Gastrocnemius medialis (tissue), 4 donors: Measurements from ENCODE around the gene USP20.

Experiments
- CTCF ChIP-seq, 5 experiments: fragments of 450-650 bp in 3 of 5; fragments of 200-600 bp in 2 of 5; sonication (generic) in 2 of 5; IDR thresholded peaks in 4 of 5; conservative IDR thresholded peaks in 1 of 5; 1 replicate in 4 of 5; 2 replicates in 1 of 5; pipeline ENCODE4 v1.5.1; 2016 to 2019; ENCODE audit warnings: antibody characterized with exemption in 5 of 5, mild to moderate bottlenecking in 3 of 5, moderate library complexity in 3 of 5
- POLR2A ChIP-seq, 2 donors: fragments of 450-650 bp; IDR thresholded peaks; one replicate each; pipeline ENCODE4 v1.6.1; 2017; ENCODE audit warnings: antibody characterized with exemption in 2 of 2, mild to moderate bottlenecking in 2 of 2, moderate library complexity in 2 of 2

DNA sequence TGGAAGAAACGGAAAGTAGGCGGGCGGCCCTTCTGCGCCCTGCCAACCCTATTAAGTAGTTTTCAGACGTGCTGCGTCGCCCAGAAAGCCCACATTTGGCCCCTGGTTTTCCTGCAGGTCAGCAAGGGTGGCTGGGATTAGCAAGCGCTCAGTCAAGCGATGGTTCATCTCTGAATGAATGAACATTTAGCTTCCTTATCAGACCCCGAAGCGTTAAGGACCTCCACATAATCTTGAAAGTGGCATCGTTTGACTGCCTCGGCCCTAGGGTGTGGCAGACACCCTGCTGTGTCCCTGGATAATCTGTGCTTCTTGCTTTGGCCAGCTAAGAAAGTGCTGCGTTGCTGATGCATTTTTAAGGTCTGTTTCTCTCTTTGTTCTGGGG is 31.6 kb upstream of the USP20 start:
- TF ChIP-seq CTCF (IDR thresholded peaks at IDR 0.05 in 4 of 5, conservative IDR thresholded peaks at IDR 0.05 in 1 of 5): no peak
- no peak for TF ChIP-seq POLR2A (IDR thresholded peaks at IDR 0.05)
